HG02610 (cell line): ENCODE data around the gene HSPBAP1.
A peak's percentile ranks its signal among the peaks of the same experiment; 100 is the strongest.

Experiments
- ATAC-seq: cut with Tn5 transposase; IDR thresholded peaks from one replicate; pipeline ENCODE4 v1.9.1; 2021; ENCODE audit warnings: mild to moderate bottlenecking, moderate library complexity; ENCODE audit not compliant: unreplicated experiment

The HSPBAP1 gene

GRCh38 chr3:122793568-122794416 lies at the start of gene HSPBAP1:
HSPBAP1 (minus strand) TSS chr3:122793831; CDS start chr3:122793680, 151 bp downstream.
- ATAC-seq, result peak; percentile 56

- no peak for ATAC-seq
These were observed 42.0 kb upstream of the HSPBAP1 start for GRCh38 chr3:122835590-122835989.

GRCh38 chr3:122828281-122828680 lies 34.6 kb upstream of the HSPBAP1 start:
- no peak for ATAC-seq

- ATAC-seq, result no peak
These were observed 32.6 kb upstream of the HSPBAP1 start for GRCh38 chr3:122826278-122826677.

- ATAC-seq, result no peak
These were observed 31.8 kb upstream of the HSPBAP1 start for GRCh38 chr3:122825460-122825859.

- ATAC-seq, result no peak
These were observed 31.1 kb upstream of the HSPBAP1 start for GRCh38 chr3:122824465-122825381.

GRCh38 chr3:122816587-122816986 lies 23.0 kb upstream of the HSPBAP1 start:
- no peak for ATAC-seq

GRCh38 chr3:122810734-122811133 lies 17.1 kb upstream of the HSPBAP1 start:
- ATAC-seq, result no peak

GRCh38 chr3:122803977-122804376 lies 10.3 kb upstream of the HSPBAP1 start:
- no peak for ATAC-seq

GRCh38 chr3:122802323-122802722 lies 8.7 kb upstream of the HSPBAP1 start:
- ATAC-seq, result no peak

- ATAC-seq, result no peak
These were observed 7.1 kb upstream of the HSPBAP1 start for GRCh38 chr3:122800706-122801237.

GRCh38 chr3:122800031-122800430 lies 6.4 kb upstream of the HSPBAP1 start:
- ATAC-seq, result no peak

GRCh38 chr3:122799322-122799721 lies 5.7 kb upstream of the HSPBAP1 start:
- no peak for ATAC-seq

- ATAC-seq, result no peak
These were observed 3.7 kb upstream of the HSPBAP1 start for GRCh38 chr3:122797291-122797690.

- ATAC-seq, result no peak
These were observed 2.1 kb upstream of the HSPBAP1 start for GRCh38 chr3:122795674-122796195.

- peak; percentile 79 for ATAC-seq
These were observed 1.4 kb upstream of the HSPBAP1 start, which contains the start of gene SLC49A4 for GRCh38 chr3:122794779-122795673. SLC49A4 (plus strand) TSS chr3:122795069; CDS start chr3:122795193, 124 bp downstream.

- ATAC-seq, result no peak
These were observed 800 bp upstream of the HSPBAP1 start for GRCh38 chr3:122794483-122794778.

- ATAC-seq, result no peak
These were observed 3.9 kb downstream of the HSPBAP1 start for GRCh38 chr3:122789585-122790273.

- ATAC-seq, result no peak
These were observed 5.8 kb downstream of the HSPBAP1 start for GRCh38 chr3:122787872-122788271.

- ATAC-seq, result no peak
These were observed 7.6 kb downstream of the HSPBAP1 start for GRCh38 chr3:122786066-122786465.
